ENCODE results near the gene KCND1.

KCND1 gene

GRCh38 chrX:48974033-48974432 is 2.4 kb upstream of the KCND1 start:
- no peak for DNase-seq

DNA sequence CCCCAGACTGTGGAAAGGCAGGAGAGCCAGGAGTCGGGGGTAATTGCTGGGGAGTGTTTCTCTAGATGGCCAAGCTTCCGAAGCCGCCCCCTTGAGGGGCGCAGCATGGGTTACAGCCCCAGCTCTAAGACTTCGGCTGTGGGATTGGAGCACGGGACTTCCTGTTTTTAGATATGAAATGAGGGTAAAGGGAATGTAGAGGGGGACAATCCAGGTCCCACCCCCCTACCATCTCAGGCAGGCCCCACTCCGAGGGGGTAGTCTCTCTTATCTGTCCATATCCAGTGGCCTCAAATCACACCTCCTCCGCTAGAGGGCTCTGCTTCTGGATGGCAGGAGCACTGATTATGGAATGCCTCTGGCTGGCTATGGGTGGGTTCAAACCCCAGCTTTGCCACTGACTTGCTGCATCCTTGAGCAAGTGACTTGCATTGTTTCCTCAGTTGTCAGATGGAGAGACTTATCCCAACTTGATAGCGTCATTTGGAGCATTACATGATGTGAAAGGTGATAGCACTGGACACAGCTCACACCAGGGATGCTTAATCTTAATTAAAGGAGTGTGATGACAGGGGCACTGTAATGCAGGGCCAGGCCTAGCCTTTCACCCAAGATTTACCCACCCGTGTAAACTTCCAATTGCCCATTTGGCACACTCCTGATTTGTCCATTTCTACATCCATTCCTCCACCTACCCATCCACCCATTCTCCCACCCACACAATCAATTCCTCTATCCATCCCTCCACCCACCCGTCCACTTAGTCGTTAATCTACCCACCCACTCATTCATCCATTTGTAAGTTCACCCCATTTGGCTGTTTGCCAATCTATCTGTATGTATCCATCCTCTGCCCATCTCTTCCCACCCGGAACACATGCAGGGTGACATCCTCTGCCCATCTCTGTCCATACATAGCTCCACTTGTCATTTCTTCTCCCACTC is 848 bp upstream of the KCND1 start:
- no peak for DNase-seq

DNA sequence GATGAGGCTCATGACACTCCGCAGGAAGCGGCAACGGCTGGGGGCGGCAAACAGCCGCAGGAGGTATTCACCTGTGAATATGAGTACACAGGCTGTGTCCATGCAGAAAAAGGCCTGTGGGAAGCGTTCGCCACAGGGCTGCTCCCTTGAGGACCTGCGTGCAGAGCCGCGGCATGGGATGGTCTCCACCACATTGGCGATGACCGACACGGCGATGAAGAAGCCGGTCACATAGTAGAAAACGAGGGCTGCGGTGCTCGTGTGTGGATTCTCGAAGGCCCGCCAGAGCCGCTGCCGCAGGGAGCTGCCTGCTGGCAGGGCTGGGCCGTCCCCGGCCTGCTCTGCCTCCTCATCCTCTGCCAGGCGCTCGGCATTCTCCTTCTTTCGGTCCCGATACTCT is 2.2 kb downstream of the KCND1 start:
- no peak for DNase-seq

GRCh38 chrX:48968377-48968776 is 3.3 kb downstream of the KCND1 start:
- DNase-seq: no peak

- DNase-seq: no peak
These were observed 4.7 kb downstream of the KCND1 start for GRCh38 chrX:48966796-48967579.

GRCh38 chrX:48965959-48966358 is 5.7 kb downstream of the KCND1 start:
- no peak for DNase-seq

DNA sequence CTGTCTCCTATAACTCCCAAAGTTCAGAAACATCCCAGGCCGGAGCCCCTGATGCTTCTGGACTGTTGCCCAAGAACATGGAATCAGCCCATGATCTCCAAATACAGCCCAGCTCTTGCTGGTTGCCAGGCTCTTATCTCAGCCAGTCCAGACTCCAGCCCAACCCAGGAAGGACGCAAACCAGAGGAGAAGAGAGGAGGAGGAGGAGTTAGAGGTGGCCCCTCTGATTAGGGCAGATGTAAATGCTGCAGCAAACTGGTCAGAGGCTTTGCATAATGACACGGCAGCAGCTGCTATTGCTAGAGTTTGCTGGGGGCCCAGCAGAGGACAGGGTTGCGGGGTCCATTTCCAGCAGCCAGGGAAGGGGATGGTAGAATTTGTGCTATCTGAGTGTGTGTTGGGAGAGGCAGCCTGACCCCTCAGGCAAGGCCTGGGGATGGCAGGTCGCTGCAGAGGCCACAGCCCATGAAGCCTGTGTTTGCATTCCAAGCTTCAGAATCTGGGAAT is 10.0 kb downstream of the KCND1 start:
- no peak for DNase-seq

GRCh38 chrX:48960291-48960690 is 11.4 kb downstream of the KCND1 start:
- DNase-seq: no peak

DNA sequence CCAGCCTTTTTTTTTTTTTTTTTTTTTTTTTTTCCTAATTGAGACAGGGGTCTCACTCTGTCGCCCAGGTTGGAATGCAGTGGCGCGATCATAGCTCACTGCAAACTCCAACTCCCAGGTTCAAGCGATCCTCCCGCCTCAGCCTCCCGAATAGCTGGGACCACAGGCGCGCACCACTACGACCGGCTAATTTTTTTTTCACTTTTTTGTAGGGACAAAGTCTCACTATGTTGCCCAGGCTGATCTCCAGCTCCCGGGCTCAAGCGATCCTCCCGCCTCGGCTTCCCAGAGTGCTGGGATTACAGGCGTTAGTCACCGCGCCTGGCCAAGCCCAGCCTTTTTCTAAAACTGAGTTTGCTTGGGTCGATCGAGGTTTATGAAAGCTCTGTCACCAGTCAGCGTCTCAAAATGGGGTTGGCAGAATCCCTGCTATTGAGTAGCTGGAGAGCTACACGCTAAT is 13.0 kb downstream of the KCND1 start:
- DNase-seq: no peak

GRCh38 chrX:48957827-48958634 is 13.6 kb downstream of the KCND1 start:
- DNase-seq: peak; percentile 97

DNA sequence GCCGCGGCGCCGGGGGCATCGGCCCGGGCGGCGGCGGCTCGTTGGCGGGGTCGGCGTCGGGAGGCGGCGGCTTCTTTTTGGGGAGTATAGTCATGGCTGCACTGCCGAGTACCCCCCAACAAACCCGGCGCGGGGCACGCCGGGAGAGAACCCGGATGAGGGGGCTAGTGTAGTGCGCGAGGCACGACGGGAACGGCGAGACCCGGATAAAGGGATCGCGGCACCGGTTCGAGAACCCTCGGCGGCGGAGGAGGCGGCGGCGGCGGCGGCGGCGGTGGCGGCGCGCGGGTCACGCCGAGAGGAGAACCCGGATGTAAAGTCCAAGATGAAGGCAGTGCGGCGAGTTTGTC is 14.2 kb downstream of the KCND1 start, which contains the start of gene OTUD5:
Gene OTUD5 (minus strand): TSS at position 131 of the 350 bp plus-strand sequence. CDS start 37 bp downstream, at position 94.
- DNase-seq: peak; percentile 79

DNA sequence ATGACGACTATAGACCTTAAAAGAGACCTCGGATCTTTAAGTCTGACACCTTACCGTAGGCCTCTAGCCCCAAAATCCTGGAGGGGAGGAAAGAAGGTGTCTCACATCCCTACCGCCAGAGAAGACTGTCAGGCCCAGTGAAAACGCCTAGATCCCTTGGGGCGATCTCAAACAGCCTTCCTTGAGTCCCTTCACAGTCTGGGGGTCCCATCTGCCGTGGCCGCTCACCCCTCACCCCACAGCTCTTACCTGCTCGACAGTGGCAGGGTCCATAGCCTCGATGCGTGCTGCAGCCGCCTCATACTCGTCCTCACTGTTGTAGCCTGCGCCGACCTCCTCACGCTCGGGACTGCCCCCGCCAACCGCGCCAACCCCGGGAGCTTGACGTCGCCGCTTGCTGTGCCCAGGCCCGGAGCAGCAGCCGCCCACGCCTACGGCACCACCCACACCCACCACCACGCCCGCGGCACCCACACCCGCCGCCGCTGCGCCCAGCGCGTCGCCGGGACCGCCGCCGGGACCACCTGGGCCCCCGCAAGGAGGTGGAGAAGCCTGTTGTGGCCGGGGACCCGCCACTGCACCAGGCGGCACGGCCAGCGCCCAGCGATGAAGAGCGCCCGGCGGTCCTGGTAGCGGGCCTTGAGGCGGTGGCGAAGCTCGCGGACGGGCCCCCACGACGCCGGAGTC is 14.8 kb downstream of the KCND1 start:
- DNase-seq: no peak

DNA sequence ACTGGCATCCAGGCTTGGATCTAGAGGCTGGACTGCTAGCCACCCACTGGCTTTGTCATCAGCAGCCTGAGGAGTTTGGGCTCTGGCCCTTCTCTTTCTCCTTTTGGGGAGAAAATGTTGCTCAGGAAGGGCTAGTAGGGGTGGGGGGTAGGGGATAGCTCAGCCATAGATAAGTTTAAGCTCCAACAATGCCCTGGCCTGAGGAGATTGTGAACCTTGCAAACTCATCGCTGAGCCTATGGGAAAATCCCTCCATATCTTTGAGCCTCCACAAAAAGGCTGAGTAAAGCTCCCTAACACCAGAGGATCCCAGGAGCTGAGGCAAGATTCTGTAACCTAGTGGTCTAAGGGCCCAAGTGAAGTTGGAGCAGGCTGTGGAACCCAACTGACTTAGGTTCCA is 23.1 kb downstream of the KCND1 start:
- no peak for DNase-seq

GRCh38 chrX:48945517-48946348 is 25.9 kb downstream of the KCND1 start:
- no peak for DNase-seq

DNA sequence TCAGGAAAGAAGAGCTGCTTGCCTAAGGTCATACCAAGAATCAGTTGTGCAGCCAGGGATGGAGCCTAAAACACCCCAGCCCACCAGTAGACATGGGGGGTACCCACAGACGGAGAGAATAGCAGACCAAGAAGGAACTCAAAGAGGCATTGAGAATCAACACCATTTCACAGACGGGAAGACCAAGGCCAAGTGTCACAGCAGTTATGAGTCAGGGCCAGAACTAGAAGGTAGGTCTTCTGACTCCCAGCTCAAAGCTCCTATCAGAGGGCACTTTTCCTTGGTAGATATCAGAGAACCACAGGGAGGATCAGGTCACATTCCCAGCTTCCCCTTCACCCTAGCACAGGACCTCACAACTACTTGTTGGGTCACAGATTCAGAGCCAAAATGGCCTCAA is 28.7 kb downstream of the KCND1 start:
- no peak for DNase-seq

DNA sequence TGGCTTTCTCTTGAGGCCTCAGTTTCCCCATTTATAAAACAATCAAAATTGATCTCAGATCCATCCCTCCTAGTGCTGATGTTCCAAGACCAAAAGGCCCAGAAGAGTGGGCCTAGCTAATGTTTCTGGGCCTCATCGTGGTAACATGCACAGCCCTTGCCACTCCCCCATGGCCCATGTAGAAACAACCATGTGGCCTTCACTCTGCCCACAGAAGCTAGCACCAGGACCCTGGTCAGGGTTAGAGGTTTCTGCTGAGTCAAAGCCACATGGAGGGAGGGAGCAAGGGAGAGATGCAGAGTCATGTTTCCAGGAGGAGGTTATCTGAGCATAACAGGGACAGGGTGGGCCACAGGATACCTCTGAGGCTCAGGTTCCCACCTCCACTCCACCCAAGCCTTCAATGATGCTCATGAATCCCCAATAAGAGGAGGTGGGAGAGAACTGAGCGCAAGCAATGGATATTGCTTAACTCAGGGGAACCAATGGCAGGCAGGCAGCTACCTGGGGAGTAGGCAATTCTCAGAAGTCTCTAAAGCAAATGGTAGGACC is 31.2 kb downstream of the KCND1 start:
- DNase-seq: no peak

DNA sequence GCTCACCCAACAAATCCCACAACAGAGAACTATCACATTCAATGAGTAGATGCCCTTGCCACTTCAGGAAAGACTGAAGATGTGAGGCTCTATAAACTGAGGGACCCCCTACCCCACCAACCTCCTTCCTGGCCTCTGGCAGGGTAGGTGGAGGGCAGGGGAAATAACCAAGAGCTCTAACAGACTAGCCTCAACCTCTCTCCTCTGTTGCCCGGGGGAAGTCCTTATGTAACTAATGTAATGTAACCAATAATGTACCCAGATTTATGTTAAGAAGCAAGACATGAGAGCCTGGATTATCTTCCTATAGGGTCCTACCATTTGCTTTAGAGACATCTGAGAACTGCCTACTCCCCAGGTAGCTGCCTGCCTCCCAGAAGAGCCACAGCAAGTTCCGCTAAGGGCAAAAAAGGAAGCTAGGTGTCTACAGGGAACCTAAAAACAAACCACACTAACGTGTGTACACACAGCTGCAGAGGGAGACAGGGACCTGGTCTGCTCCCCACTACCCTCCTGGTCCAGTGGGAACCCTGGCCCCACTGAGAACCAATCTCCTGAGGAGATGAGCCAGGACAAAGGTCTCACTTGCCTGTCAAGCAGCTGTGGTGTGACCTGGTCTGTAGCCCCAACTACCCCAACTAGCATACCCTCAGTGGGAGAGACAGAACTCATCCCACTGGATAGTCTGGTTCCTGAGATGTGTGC is 32.0 kb downstream of the KCND1 start:
- no peak for DNase-seq

DNA sequence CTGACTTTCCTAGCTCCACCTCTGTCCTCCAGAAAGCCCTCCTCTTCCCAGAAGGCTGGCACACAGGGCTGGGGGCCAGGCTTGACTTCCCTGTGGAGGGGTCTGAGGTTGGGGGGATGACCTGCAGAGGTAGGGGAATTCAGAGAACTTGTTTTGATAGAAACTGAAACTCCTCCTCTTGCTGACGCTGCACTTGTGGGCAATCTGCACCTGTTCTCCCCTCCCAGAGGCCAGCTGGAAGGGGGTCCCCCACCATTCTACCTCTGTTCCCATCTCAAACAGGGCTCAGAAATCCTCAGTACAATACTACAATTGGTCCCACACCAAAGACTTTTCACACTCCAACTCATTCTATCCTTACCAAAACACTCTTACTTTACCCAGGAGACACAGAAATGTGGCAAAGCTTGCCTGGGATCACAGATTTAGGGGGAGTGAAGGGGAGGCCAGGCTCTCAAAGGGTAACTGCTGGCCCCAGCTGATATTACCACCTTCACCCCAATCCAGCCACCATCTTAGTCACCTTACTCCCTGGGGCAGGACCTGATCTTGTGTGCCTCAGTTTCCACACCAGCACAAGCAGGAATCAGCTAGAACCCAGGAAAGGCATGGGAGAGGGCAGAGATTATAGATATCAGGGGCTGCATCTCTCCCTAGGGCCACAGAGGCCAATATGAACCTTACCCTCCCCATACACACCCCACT is 32.8 kb downstream of the KCND1 start:
- no peak for DNase-seq
